Activated CD4-positive, alpha-beta memory T cell treated with anti-CD3 and anti-CD28 coated beads, Interleukin-2, amount 10 ng/mL, durations not matched to agents 7 days and 5 days (primary cell): ENCODE results near the gene SPAG7. TPM values are rescaled to one million over a fixed set of nuclear protein-coding genes. Genes with fewer than 3 reads are reported as not detected.

Experiments
- CTCF ChIA-PET: fragments of 350-600 bp; sonication (Branson Sonifier 250); formaldehyde crosslinking; loops from one replicate; lab custom pipeline; 2021; ENCODE audit warnings: antibody characterized with exemption, inconsistent platforms; lab: Charles Lee
- POLR2A ChIA-PET: fragments of 350-600 bp; sonication (Branson Sonifier 250); formaldehyde crosslinking; loops from one replicate; lab custom pipeline; 2021; ENCODE audit warnings: antibody characterized with exemption; lab: Charles Lee
- DNase-seq: peaks from one replicate; pipeline ENCODE4 v3.0.0-alpha.2; 2020
- H3K27ac Mint-ChIP-seq: one replicate; pipeline ENCODE4 v1.8.0; 2021; ENCODE audit warnings: mild to moderate bottlenecking, mixed read lengths
- H3K27me3 Mint-ChIP-seq: one replicate; pipeline ENCODE4 v1.8.0; 2021; ENCODE audit warnings: mixed read lengths
- H3K36me3 Mint-ChIP-seq: one replicate; pipeline ENCODE4 v1.8.0; 2021; ENCODE audit warnings: low read depth, mixed read lengths
- H3K4me1 Mint-ChIP-seq: one replicate; pipeline ENCODE4 v1.8.0; 2021; ENCODE audit warnings: mixed read lengths
- H3K4me3 Mint-ChIP-seq: one replicate; pipeline ENCODE4 v1.8.0; 2021; ENCODE audit warnings: mild to moderate bottlenecking, mixed read lengths
- H3K9me3 Mint-ChIP-seq: one replicate; pipeline ENCODE4 v1.8.0; 2021; ENCODE audit warnings: mixed read lengths
- total RNA-seq, 2 experiments: library from RNA; stranded (reverse); gene quantifications; one replicate each; pipeline ENCODE4 v1.2.3, GENCODE V29; 2021

SPAG7 gene
- total RNA-seq, 2 experiments from 2014 or later: 53.0 to 58.2 TPM

DNA sequence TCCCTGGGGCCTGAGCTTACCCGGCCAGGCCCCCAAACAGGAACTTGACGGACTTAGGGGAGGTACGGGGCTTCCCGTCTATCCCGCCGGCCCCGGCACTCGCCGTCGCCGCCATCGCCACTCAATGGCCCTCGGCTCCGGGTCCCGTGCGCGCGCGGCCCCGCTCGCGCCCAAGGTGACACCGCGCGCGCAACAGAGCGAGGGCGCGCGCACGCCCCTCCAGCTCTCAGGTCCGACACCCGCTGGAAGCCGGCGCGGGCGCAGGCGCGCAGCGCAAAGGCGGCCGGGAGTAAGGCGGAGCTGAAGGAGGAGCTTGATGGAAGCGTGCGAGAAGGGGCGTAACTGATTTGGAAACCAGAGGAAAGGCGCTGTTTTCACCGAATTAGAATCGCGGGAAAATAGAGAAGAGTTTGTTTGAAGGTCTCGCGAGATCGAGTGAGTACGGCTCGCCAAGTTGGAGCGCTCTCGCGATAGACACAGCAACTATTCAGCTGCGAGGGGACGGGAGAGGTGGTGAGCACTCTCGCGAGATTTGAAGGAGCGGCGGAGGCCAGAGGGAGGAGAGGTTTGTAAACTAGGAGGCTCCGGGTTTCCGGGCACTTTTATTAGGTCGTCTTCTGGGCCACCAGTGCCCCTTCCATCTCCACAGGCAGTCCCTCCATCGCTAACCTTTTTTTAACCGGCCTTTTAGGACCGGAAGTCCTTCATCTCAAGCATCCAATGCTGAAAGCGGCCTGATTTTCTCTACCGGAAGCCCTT is 27.6 kb downstream of the SPAG7 start, which contains the start of the genes RNF167 and SLC25A11:
RNF167 (plus strand) TSS at position 473 of the 759 bp plus-strand sequence. CDS start 642 bp downstream, outside the sequence.
SLC25A11 (minus strand) TSS at position 251 of the 759 bp plus-strand sequence; CDS start at position 115, 136 bp downstream.
- DNase-seq: peak; percentile 98
- peak within 1 kb of the TSS; percentile 96 for H3K4me3 Mint-ChIP-seq
- peaks cover 60% of the 10 kb centered on the region for H3K4me1 Mint-ChIP-seq
- POLR2A ChIA-PET: interaction anchor here (0.8 to 20.7 kb wide), 25 partner anchors 9 to 797 kb away, joined by 3 to 711 read pairs (median 6); partner anchors contain the start of genes C17orf107, CAMTA2, CYB5D2 and ENO3
- H3K9me3 Mint-ChIP-seq: no peaks in the 10 kb centered on the region
- H3K27me3 Mint-ChIP-seq: no peaks in the 10 kb centered on the region
- peak within 1 kb of the TSS; percentile 100 for H3K27ac Mint-ChIP-seq
- CTCF ChIA-PET: interaction anchor here (0.6 to 2.7 kb wide), 21 partner anchors 9 to 373 kb away, joined by 3 to 29 read pairs (median 4); partner anchors contain the start of genes ARRB2, C17orf107, CAMTA2 and CHRNE
- peaks cover 85% of the 10 kb centered on the region for H3K36me3 Mint-ChIP-seq

DNA sequence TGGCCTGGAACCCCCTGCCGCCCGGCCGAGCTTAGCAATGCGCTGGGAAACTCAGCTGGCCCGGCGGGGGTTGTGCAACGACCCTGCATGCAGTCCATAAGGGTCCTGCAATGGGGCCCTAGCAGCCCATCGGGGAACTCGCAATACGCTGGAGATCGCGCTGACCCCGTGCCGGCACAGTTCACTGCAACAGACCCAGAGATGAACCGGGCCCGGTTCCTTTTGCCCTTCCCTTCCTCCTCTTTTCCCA is 28.1 kb downstream of the SPAG7 start:
- Mint-ChIP-seq H3K36me3 (peaks cover 83% of the 10 kb centered on the region), H3K4me3 (peak overlapping the region; percentile 96)
- POLR2A ChIA-PET: interaction anchor here (0.8 to 20.7 kb wide), 23 partner anchors 8 to 796 kb away, joined by 3 to 711 read pairs (median 7); partner anchors contain the start of genes C17orf107, CAMTA2, CYB5D2 and ENO3

DNA sequence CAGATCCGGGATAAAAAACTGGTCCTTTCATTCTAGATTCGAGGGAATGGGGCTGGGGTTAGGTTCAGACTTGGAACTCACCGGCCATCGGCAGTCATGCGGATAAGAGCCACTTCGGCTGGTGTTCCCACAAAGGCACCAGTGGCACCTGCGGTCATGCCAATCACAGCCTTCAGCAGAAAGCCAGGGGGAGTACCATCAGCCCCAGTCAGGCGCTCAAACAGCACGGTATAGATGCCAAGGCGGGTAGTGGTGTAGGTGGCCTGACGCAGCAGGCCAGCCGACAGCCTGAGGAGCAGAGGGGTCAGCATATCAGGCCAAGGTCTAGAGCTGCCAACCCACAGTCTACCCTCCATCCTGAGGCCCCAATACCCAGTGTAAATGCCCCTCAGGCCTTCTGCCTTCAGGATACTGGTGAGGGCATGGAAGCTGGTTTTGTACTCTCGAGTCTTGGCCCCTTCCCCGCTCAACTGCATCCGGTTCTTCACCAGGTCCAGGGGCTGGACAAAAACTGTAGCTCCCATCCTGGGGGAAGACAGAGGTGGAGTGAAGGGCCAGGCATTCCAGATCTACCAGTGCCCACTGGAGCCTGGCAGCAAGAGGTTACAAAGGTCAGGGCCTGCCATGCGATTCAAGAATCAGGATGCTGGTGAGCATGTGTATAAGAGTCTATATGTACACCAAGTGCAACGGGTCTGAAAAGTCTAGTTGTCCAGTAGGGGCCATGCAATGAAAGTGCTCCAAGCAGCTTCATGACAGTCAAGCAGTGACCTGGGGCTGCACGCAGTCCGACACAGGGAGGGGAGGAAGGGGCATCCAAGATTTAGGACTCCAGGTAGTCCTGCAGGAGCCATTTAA is 28.7 kb downstream of the SPAG7 start:
- DNase-seq: no peak
- Mint-ChIP-seq H3K4me1 (peaks cover 60% of the 10 kb centered on the region), H3K27ac (peak overlapping the region; percentile 100), H3K9me3 (no peaks in the 10 kb centered on the region), H3K4me3 (peak overlapping the region; percentile 96), H3K36me3 (peaks cover 79% of the 10 kb centered on the region), H3K27me3 (no peaks in the 10 kb centered on the region)
- POLR2A ChIA-PET: interaction anchor here (0.8 to 20.7 kb wide), 16 partner anchors 8 to 796 kb away, joined by 3 to 711 read pairs (median 7); partner anchors contain the start of genes CYB5D2, ENO3, GP1BA and INCA1
- CTCF ChIA-PET: interaction anchor here (0.7 to 2.7 kb wide), 9 partner anchors 10 to 372 kb away, joined by 4 to 29 read pairs (median 6); partner anchors contain the start of gene SPAG7

More for the DNA sequence above, 28.1 kb downstream of the SPAG7 start:
- CTCF ChIA-PET: interaction anchor here (0.7 to 2.7 kb wide), 17 partner anchors 9 to 372 kb away, joined by 3 to 29 read pairs (median 5); partner anchors contain the start of genes ARRB2, C17orf107, PFN1 and SPAG7
- peaks cover 60% of the 10 kb centered on the region for H3K4me1 Mint-ChIP-seq
- H3K9me3 Mint-ChIP-seq: no peaks in the 10 kb centered on the region
- H3K27me3 Mint-ChIP-seq: no peaks in the 10 kb centered on the region
- peak overlapping the region; percentile 100 for H3K27ac Mint-ChIP-seq
- no peak for DNase-seq

DNA sequence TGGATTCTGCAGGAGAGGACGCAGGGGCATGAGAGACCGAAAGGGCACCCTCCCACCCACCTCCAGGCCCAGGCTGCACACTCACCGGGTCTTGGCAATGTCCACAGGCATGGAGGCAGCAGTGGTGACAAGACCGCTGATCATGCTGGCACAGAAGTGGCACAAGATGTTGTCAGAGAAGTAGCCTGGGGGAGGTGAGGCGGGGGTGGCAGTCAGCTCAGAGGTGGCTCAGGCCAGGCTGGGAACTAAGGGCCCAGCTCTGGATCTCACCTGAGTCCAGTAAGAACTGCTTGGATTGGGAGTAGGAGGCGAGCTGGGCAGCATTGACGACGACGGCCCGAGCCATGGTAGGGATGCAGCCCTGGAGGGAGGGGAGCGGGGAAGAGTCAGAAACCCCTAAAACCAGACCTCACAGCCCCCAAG is 29.5 kb downstream of the SPAG7 start:
- peaks cover 58% of the 10 kb centered on the region for H3K4me1 Mint-ChIP-seq
- H3K27me3 Mint-ChIP-seq: no peaks in the 10 kb centered on the region
- CTCF ChIA-PET: interaction anchor here (2.7 kb wide), 1 partner anchor 29 kb away, joined by 29 read pairs; no protein-coding TSS in a partner anchor
- H3K36me3 Mint-ChIP-seq: peaks cover 73% of the 10 kb centered on the region
- POLR2A ChIA-PET: interaction anchor here (1.3 to 20.7 kb wide), 4 partner anchors 13 to 31 kb away, joined by 3 to 711 read pairs (median 128); partner anchors contain the start of genes ENO3, PFN1 and SPAG7
- peak overlapping the region; percentile 58 for H3K27ac Mint-ChIP-seq
- no peaks in the 10 kb centered on the region for H3K9me3 Mint-ChIP-seq
- peak overlapping the region; percentile 96 for H3K4me3 Mint-ChIP-seq
- DNase-seq: no peak

DNA sequence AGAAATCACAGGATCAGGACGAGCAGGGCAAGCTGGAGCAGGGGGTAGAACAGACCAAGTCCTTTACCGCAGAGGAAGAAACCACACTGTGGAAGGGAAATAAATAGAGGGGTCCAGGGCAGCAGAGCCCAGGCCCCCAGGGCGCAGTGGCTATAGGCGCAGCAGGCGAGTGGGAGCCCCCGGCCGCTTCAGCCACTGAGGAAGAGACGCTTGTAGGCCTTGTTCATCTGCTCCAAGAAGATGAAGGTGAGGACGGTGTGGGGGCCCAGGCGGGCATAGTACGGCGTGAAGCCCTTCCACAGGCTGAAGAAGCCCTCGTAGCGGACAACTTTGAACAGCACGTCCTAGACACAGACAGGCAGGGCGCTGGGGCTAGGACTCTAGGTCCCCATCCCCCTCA is 30.1 kb downstream of the SPAG7 start:
- CTCF ChIA-PET: interaction anchor here (1.0 kb wide), 1 partner anchor 125 kb away, joined by 3 read pairs; no protein-coding TSS in a partner anchor
- Mint-ChIP-seq H3K36me3 (peaks cover 67% of the 10 kb centered on the region), H3K4me3 (peak overlapping the region; percentile 96), H3K4me1 (peaks cover 53% of the 10 kb centered on the region), H3K9me3 (no peaks in the 10 kb centered on the region), H3K27me3 (no peaks in the 10 kb centered on the region), H3K27ac (no peak overlapping the region)
- no peak for DNase-seq
- POLR2A ChIA-PET: interaction anchor here (1.3 to 20.7 kb wide), 4 partner anchors 13 to 31 kb away, joined by 3 to 711 read pairs (median 128); partner anchors contain the start of genes ENO3, PFN1 and SPAG7

DNA sequence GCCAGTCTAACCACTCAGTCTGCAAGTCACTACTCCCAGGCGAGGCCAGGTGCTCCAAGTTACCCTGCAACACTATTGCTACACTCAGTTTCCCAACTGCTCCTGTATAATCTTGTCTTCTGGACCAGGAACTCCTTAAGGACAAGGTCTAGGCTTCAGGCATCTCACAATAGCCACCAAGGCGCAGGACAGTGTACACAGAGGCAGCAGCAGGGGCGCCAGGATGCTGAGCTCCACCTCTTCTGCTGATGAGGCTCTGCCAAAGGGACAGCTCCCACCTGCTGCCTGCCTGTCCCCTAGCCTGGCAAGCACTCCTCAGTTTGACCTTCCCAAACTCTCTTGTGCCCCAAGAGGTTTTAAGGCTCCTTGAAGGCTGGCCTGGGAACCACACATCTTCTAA is 31.2 kb downstream of the SPAG7 start:
- DNase-seq: no peak
- Mint-ChIP-seq H3K9me3 (no peaks in the 10 kb centered on the region), H3K27ac (no peak overlapping the region), H3K4me1 (peaks cover 42% of the 10 kb centered on the region), H3K4me3 (no peak overlapping the region), H3K27me3 (no peaks in the 10 kb centered on the region), H3K36me3 (peaks cover 56% of the 10 kb centered on the region)
- POLR2A ChIA-PET: interaction anchor here (1.1 to 15.9 kb wide), 4 partner anchors 11 to 37 kb away, joined by 3 to 229 read pairs (median 14); partner anchors contain the start of genes ENO3 and PFN1
- CTCF ChIA-PET: interaction anchor here (1.0 kb wide), 1 partner anchor 126 kb away, joined by 3 read pairs; no protein-coding TSS in a partner anchor

DNA sequence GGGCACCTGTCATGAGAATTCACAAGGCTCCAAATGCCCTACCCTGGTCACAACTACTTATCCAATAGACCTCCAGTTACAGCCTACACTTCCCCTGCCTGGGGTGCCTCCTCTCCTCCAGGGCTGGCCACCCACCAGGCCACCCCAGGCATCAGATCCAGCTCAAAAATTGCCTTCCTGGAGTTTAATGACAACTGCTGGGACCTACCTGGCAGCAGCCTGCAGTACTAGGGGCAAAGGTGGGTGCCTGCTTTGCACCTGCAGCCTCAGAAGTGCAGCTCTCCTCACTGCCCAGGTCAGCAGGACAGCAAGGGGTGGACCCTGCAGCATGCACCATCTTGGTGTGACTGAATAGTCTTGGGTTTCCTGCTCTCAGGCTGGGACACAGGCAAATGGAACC is 32.0 kb downstream of the SPAG7 start:
- ChIA-PET CTCF (no interaction called here), POLR2A (interaction anchor here (1.2 to 15.9 kb wide), 2 partner anchors 18 to 27 kb away, joined by 3 to 229 read pairs; partner anchors contain the start of genes ENO3 and PFN1)
- DNase-seq: no peak
- Mint-ChIP-seq H3K36me3 (peaks cover 52% of the 10 kb centered on the region), H3K4me1 (peaks cover 42% of the 10 kb centered on the region), H3K9me3 (no peaks in the 10 kb centered on the region), H3K27ac (no peak overlapping the region), H3K27me3 (no peaks in the 10 kb centered on the region), H3K4me3 (no peak overlapping the region)

DNA sequence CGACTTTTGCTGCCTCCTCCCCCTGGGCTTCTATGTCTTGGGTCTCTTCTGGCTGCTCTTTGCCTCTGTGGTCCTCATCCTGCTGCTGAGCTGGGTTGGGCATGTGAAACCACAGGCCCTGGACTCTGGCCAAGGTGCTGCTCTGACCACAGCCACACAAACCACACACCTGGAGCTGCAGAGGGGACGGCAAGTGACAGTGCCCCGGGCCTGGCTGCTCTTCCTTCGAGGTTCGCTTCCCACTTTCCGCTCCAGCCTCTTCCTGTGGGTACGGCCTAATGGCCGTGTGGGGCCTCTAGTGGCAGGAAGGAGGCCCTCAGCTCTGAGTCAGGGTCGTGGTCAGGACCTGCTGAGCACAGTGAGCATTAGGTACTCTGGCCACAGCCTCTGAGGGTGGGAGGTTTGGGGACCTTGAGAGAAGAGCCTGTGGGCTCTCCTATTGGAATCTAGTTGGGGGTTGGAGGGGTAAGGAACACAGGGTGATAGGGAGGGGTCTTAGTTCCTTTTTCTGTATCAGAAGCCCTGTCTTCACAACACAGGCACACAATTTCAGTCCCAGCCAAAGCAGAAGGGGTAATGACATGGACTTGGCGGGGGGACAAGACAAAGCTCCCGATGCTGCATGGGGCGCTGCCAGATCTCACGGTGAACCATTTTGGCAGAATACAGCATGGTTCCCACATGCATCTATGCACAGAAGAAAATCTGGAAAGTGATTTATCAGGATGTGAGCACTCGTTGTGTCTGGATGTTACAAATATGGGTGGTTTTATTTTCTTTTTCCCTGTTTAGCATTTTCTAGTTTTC is 33.2 kb downstream of the SPAG7 start:
- Mint-ChIP-seq H3K27ac (no peak overlapping the region), H3K4me3 (no peak overlapping the region), H3K9me3 (no peaks in the 10 kb centered on the region), H3K36me3 (peaks cover 46% of the 10 kb centered on the region), H3K4me1 (peaks cover 42% of the 10 kb centered on the region), H3K27me3 (no peaks in the 10 kb centered on the region)
- DNase-seq: no peak
- ChIA-PET CTCF (interaction anchor here (1.0 kb wide), 1 partner anchor 26 kb away, joined by 3 read pairs; no protein-coding TSS in a partner anchor), POLR2A (interaction anchor here (0.9 to 15.9 kb wide), 5 partner anchors 14 to 96 kb away, joined by 3 to 229 read pairs (median 3); partner anchors contain the start of genes ENO3 and PFN1)

DNA sequence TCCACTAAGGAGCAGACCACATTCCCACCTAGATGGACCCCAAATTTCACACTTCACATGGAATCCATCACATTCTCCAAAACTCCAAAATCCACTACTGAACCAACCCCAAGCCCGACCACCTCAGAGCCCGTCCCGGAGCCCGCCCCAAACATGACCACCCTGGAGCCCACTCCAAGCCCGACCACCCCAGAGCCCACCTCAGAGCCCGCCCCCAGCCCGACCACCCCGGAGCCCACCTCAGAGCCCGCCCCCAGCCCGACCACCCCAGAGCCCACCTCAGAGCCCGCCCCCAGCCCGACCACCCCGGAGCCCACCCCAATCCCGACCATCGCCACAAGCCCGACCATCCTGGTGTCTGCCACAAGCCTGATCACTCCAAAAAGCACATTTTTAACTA is 34.0 kb downstream of the SPAG7 start:
- Mint-ChIP-seq H3K4me1 (peaks cover 38% of the 10 kb centered on the region), H3K9me3 (no peaks in the 10 kb centered on the region), H3K27ac (no peak overlapping the region), H3K36me3 (peaks cover 41% of the 10 kb centered on the region), H3K27me3 (no peaks in the 10 kb centered on the region), H3K4me3 (no peak overlapping the region)
- no peak for DNase-seq
- ChIA-PET CTCF (interaction anchor here (1.0 kb wide), 1 partner anchor 25 kb away, joined by 3 read pairs; no protein-coding TSS in a partner anchor), POLR2A (interaction anchor here (0.9 to 15.9 kb wide), 4 partner anchors 14 to 97 kb away, joined by 3 to 229 read pairs (median 4); partner anchors contain the start of genes ENO3 and PFN1)

DNA sequence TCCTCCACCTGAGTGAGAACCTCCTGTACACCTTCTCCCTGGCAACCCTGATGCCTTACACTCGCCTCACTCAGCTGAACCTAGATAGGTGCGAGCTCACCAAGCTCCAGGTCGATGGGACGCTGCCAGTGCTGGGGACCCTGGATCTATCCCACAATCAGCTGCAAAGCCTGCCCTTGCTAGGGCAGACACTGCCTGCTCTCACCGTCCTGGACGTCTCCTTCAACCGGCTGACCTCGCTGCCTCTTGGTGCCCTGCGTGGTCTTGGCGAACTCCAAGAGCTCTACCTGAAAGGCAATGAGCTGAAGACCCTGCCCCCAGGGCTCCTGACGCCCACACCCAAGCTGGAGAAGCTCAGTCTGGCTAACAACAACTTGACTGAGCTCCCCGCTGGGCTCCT is 34.9 kb downstream of the SPAG7 start:
- Mint-ChIP-seq H3K9me3 (no peaks in the 10 kb centered on the region), H3K4me1 (peaks cover 29% of the 10 kb centered on the region), H3K27me3 (no peaks in the 10 kb centered on the region), H3K4me3 (no peak overlapping the region), H3K27ac (no peak overlapping the region), H3K36me3 (peaks cover 32% of the 10 kb centered on the region)
- POLR2A ChIA-PET: interaction anchor here (0.6 to 2.9 kb wide), 4 partner anchors 7 to 15 kb away, joined by 3 to 11 read pairs (median 4); partner anchors contain the start of genes PFN1, RNF167 and SLC25A11
- no peak for DNase-seq
- CTCF ChIA-PET: no interaction called here

DNA sequence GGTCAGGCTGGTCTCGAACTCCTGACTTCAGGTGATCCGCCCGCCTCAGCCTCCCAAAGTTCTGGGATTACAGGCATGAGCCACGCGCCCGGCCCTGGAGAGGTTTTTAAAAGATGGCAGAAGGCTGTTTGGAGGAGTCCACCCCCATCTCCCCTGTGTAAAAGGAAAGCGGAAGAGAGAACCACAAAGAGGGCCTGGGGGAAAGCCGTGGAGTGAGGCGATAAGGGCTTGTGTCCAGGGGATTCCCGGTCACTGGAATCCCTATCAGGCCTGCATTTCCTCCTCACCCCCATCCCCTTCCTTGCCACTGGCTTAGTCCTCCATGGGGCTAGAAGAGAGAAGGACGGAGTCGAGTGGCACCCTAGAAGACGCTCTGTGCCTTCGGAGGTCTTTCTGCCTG is 35.7 kb downstream of the SPAG7 start, which contains the start of gene GP1BA:
GP1BA (plus strand) TSS at position 315 of the 400 bp plus-strand sequence. CDS start 328 bp downstream, outside the sequence.
- DNase-seq: no peak
- H3K27me3 Mint-ChIP-seq: no peaks in the 10 kb centered on the region
- no peaks in the 10 kb centered on the region for H3K9me3 Mint-ChIP-seq
- H3K4me3 Mint-ChIP-seq: no peak within 1 kb of the TSS
- CTCF ChIA-PET: no interaction called here
- H3K27ac Mint-ChIP-seq: no peak within 1 kb of the TSS
- POLR2A ChIA-PET: interaction anchor here (1.3 to 2.9 kb wide), 3 partner anchors 8 to 16 kb away, joined by 4 to 11 read pairs (median 5); partner anchors contain the start of genes PFN1, RNF167 and SLC25A11
- peaks cover 27% of the 10 kb centered on the region for H3K4me1 Mint-ChIP-seq
- peaks cover 26% of the 10 kb centered on the region for H3K36me3 Mint-ChIP-seq
